T-helper 1 cell treated with Interleukin-12 subunit alpha and Interleukin-12 subunit beta and Interleukin-4 antibody, amounts not matched to agents 30 μg/mL and 1 μg/mL, for 36 hours (primary cell): ENCODE results near the gene SMARCD3.

Experiments used
- H3K27ac Mint-ChIP-seq: one replicate; pipeline ENCODE4 v1.8.0; 2021; ENCODE audit warnings: mild to moderate bottlenecking, mixed read lengths
- H3K27me3 Mint-ChIP-seq: one replicate; pipeline ENCODE4 v1.8.0; 2021; ENCODE audit warnings: low read depth, mixed read lengths
- H3K36me3 Mint-ChIP-seq: one replicate; pipeline ENCODE4 v1.8.0; 2021; ENCODE audit warnings: low read depth, mixed read lengths
- H3K4me1 Mint-ChIP-seq: one replicate; pipeline ENCODE4 v1.8.0; 2021; ENCODE audit warnings: low read depth, mixed read lengths
- H3K4me3 Mint-ChIP-seq: one replicate; pipeline ENCODE4 v1.8.0; 2021; ENCODE audit warnings: mild to moderate bottlenecking, moderate library complexity, mixed read lengths
- H3K9me3 Mint-ChIP-seq: one replicate; pipeline ENCODE4 v1.8.0; 2021; ENCODE audit warnings: mixed read lengths

Gene SMARCD3

DNA sequence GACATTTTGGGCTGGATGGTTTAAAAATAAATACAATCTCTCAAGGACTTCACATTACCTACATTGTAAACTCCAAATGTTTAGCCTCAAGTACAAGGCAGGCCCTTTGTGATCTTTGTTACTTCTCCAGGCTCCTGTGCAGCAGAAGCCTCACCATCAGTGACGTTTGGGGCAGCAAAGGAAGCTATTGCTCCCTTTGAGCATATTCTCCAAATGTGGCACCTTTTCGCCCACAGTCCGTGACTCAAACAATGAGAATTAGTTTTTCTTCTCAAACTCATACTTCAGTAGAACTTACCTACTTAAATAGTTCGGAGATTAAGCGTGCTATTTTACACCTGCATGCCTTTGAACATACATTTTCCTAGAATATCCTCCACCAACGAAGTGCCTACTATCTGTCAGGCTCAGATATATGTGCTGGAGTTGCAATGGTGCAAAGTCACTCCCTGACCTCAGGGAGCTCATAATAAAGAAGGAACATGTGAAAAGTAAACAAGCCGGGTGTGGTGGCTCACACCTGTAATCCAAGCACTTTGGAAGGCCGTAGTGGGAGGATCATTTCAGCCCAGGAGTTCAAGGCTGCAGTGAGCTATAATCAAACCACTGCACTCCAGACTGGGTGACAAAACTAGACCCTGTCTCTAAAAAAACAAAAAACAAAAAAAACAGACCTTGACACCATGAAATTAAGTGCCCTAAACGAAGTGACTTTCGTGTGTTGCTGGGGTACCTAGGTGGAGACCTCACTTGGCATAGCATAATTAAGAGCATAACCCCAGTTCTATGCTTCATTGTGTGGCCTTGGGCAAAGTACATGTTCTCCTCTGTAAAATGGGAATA lies 20.2 kb downstream of the SMARCD3 start:
- Mint-ChIP-seq H3K9me3 (no peaks in the 10 kb centered on the region), H3K36me3 (peaks cover 21% of the 10 kb centered on the region), H3K4me1 (peaks cover 41% of the 10 kb centered on the region), H3K27ac (peak overlapping the region; percentile 75), H3K27me3 (peaks cover 6% of the 10 kb centered on the region), H3K4me3 (peak overlapping the region; percentile 95)

DNA sequence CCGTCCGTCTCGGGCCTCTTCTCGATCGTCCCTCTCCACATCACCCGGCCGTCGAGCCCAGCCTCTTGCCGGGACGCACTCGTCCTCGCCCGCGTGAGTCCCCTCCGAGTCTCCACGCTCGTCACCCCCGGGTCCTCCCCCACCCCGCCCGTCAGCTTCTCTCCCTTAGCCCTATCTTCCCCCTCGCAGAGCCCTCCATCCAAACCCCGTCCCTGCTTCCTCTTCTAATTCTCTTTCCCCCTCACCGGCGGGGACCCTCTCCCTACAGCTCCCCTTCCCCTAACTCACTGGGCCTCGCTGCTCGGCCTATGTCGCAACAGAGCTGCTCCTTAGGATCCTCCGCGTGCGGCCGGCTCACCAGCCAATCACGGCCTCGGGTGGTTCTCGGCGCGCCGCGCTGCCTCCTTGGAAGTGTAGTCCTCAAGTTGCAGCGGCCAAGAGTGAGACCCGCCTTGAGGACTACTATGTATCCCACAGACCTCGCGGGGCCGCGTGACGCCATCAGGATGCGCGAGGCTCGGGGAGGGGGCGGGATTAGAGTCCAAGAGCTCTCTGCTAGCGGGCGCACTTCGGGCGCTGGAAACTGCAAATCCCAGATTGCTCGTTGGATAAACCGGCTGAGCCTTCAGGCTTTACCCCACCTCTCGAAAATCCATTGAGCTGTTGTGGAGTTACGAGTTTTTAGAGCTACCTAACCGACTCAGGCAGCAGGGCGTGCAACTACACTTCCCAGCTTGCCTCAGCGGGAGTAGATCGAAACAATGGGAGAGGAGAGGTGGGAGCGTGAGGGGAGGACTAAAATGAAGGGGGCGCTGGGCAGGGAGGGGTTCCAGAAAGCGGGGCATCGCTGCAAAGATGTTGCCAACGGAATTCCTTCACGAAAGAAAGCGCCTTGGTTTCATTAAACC lies 21.4 kb downstream of the SMARCD3 start, which contains the start of gene ABCF2:
TSS of gene ABCF2 (minus strand) at position 331 of the 908 bp plus-strand sequence. CDS start 747 bp downstream, outside the sequence.
- Mint-ChIP-seq H3K4me1 (peaks cover 39% of the 10 kb centered on the region), H3K9me3 (no peaks in the 10 kb centered on the region), H3K27ac (peak within 1 kb of the TSS; percentile 94), H3K36me3 (peaks cover 25% of the 10 kb centered on the region), H3K4me3 (peak within 1 kb of the TSS; percentile 95), H3K27me3 (peaks cover 6% of the 10 kb centered on the region)

DNA sequence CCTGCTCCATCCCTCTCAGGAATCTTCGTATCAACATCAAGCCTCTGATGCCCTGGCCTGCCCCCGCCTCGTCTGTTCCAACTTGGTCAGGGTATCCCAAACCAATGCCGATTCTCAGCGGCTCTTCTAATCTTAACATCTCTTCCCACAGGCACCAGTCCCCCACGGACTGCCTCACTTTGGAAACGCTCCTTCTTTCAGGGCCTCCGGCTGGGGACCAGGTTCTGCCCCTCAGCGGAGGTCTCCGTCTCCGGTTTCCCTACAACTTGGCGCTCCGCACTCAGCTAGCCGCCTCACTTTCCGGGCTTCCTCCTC lies 22.0 kb downstream of the SMARCD3 start:
- Mint-ChIP-seq H3K4me1 (peaks cover 32% of the 10 kb centered on the region), H3K27me3 (peaks cover 6% of the 10 kb centered on the region), H3K4me3 (peak overlapping the region; percentile 95), H3K9me3 (no peaks in the 10 kb centered on the region), H3K36me3 (peaks cover 27% of the 10 kb centered on the region), H3K27ac (peak overlapping the region; percentile 94)

DNA sequence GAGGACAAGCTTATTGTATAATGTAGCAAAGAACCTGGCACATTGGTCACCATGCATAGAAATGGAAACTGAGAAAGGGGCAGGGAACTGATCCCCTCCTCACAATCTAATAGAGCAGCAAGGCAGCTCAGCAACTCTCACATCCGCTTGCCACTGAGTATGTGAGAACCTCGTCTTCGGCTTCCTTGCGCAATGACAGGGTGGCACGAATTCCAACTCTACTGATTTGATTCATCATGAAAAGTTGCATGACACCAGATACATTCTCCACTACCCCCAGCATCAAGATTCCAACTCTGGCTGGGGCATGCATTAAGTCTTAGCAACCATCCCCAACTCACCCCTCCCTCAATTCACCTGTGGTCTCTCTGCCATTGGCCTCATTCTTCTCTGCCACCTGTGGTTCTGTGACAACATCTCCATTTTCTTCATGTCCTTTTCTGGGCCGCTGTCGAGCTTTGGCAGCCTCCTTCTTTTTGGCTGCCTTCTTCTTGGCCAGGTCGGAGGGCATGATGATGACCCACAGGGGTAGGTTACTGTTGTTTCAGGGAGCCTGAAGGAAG lies 22.5 kb downstream of the SMARCD3 start:
- H3K4me3 Mint-ChIP-seq: peak overlapping the region; percentile 95
- H3K9me3 Mint-ChIP-seq: no peaks in the 10 kb centered on the region
- peaks cover 31% of the 10 kb centered on the region for H3K4me1 Mint-ChIP-seq
- peaks cover 27% of the 10 kb centered on the region for H3K36me3 Mint-ChIP-seq
- H3K27ac Mint-ChIP-seq: peak overlapping the region; percentile 94
- peaks cover 6% of the 10 kb centered on the region for H3K27me3 Mint-ChIP-seq

DNA sequence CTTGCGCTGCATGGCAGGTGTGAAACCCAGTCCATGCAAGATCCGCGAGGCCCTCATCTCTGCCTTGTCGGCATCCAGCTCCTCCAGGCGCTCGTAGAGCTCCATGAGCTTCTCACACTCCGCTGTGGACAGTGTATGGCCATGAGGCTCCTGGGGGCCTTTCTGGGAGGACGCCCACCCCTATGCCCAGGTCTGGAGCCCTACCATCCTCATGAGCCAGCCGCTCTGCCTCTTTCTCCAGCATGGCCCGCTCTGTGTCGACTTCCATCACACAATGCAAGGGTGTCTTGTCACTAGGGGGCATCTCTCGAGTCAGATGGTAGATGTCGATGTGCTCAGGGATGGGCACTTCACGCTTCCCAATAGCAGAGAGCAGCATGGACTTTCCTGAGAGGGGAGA lies 24.8 kb downstream of the SMARCD3 start:
- Mint-ChIP-seq H3K4me1 (peaks cover 31% of the 10 kb centered on the region), H3K36me3 (peaks cover 35% of the 10 kb centered on the region), H3K4me3 (no peak overlapping the region), H3K27ac (no peak overlapping the region), H3K27me3 (no peaks in the 10 kb centered on the region), H3K9me3 (no peaks in the 10 kb centered on the region)

DNA sequence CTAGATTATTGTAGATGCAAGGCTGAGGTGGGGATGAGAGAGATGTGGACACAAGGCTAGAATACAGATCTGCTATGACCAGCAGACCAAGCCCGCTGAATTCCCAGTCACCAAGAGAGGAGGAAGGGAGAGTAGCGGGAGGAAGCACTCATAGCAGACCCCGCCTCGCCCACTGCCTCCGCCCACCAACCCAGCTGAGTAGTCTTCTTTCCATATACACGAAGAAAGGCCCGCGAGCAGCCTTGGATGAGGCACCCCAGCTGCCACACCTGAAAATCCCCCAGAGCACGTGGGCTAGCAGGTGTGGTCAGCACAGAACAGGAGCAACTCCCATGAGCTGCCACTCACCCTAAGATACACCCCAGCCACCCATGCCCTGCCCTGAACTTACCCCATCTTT lies 30.3 kb downstream of the SMARCD3 start:
- Mint-ChIP-seq H3K4me1 (peaks cover 5% of the 10 kb centered on the region), H3K27ac (no peak overlapping the region), H3K9me3 (no peaks in the 10 kb centered on the region), H3K27me3 (no peaks in the 10 kb centered on the region), H3K4me3 (no peak overlapping the region), H3K36me3 (peaks cover 47% of the 10 kb centered on the region)

DNA sequence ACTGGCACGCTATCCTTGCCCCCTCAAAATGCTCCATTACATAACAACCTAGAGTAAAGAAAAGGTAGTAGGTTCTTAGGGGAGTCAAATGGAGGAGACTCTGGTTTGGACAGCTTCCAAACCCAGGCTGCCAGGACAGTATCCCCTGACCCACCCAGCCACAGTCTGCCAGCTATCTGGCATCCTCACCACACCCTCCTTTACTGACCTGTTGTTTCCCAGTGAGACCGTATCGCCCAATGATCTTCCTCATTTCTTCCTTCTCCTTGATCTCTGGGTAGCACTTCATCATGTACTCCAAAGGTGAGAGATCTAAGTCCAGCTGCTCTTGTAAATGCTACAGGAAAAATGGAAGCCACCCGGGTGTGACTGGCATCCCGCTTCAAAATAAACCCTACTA lies 33.1 kb downstream of the SMARCD3 start:
- H3K36me3 Mint-ChIP-seq: peaks cover 40% of the 10 kb centered on the region
- no peak overlapping the region for H3K4me3 Mint-ChIP-seq
- no peaks in the 10 kb centered on the region for H3K27me3 Mint-ChIP-seq
- H3K9me3 Mint-ChIP-seq: no peaks in the 10 kb centered on the region
- peaks cover 2% of the 10 kb centered on the region for H3K4me1 Mint-ChIP-seq
- H3K27ac Mint-ChIP-seq: no peak overlapping the region

DNA sequence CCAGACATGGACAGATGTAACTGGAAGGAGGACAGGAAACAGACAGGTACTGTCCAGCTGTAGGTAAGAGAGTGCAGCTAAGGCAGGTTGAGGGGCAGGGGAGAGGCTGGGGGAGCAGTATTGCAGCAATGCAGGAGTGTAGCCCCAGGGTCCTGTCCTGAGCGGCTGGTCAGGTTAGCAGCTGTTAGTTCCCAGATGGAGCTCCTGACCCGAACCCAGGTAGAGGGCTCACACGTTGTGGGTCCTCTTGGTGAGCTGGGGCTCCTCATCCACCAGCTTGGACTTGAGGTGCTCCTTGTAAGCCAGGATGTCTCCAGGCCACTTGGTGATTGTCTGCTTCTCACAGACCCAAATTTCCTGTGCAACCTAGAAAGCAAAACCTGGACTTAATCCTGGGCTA lies 34.7 kb downstream of the SMARCD3 start:
- no peaks in the 10 kb centered on the region for H3K9me3 Mint-ChIP-seq
- no peak overlapping the region for H3K4me3 Mint-ChIP-seq
- H3K27ac Mint-ChIP-seq: no peak overlapping the region
- H3K4me1 Mint-ChIP-seq: peaks cover 2% of the 10 kb centered on the region
- H3K27me3 Mint-ChIP-seq: no peaks in the 10 kb centered on the region
- peaks cover 36% of the 10 kb centered on the region for H3K36me3 Mint-ChIP-seq

DNA sequence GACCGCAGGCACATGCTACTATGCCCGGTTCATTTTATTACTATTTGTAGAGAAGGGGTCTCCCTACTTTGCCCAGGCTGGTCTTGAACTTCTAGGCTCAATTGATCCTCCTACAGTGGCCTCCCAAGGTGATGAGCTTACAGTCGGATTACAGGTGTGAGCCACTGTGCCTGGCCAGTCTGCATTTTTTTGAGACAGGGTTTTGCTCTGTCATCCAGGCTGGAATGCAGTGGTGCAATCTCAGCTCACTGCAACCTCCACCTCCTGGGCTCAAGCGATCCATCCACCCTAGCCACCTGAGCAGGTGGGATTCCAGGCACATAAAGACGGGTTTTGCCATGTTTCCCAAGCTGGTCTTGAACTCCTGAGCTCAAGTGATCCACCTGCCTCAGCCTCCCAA lies 35.9 kb downstream of the SMARCD3 start:
- H3K27ac Mint-ChIP-seq: no peak overlapping the region
- H3K4me3 Mint-ChIP-seq: no peak overlapping the region
- H3K36me3 Mint-ChIP-seq: peaks cover 25% of the 10 kb centered on the region
- peaks cover 7% of the 10 kb centered on the region for H3K4me1 Mint-ChIP-seq
- no peaks in the 10 kb centered on the region for H3K9me3 Mint-ChIP-seq
- no peaks in the 10 kb centered on the region for H3K27me3 Mint-ChIP-seq

DNA sequence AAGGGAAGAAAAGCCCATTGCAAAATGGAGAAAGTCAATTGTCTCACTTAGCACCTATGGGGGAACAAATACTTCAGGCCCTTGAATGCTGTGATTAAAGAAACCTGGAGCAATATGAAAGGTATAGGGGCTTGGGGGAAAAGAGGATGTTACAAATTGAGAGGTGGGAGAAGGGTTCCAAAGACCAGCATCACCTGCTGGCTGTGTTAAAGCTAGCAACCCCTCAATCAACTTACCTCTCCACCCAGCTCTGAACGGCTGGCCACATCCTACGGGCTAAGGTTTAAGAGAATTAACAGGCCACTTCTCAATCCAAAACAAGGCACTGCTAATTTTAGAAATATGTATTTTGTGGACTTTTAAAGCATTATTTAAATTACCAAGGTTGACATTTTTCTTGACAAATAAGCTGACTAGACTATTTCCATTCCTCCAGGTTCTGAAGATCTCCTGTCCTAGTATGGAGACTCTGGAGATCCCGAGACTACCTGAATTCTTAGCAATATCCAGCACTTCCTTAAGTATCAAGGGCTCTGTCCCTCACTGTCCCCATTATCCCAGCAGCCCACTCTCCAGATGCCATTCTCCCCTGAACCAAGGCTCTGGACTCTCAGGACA lies 37.2 kb downstream of the SMARCD3 start:
- Mint-ChIP-seq H3K9me3 (no peaks in the 10 kb centered on the region), H3K27ac (no peak overlapping the region), H3K4me3 (no peak overlapping the region), H3K4me1 (peaks cover 19% of the 10 kb centered on the region), H3K27me3 (no peaks in the 10 kb centered on the region), H3K36me3 (peaks cover 25% of the 10 kb centered on the region)

DNA sequence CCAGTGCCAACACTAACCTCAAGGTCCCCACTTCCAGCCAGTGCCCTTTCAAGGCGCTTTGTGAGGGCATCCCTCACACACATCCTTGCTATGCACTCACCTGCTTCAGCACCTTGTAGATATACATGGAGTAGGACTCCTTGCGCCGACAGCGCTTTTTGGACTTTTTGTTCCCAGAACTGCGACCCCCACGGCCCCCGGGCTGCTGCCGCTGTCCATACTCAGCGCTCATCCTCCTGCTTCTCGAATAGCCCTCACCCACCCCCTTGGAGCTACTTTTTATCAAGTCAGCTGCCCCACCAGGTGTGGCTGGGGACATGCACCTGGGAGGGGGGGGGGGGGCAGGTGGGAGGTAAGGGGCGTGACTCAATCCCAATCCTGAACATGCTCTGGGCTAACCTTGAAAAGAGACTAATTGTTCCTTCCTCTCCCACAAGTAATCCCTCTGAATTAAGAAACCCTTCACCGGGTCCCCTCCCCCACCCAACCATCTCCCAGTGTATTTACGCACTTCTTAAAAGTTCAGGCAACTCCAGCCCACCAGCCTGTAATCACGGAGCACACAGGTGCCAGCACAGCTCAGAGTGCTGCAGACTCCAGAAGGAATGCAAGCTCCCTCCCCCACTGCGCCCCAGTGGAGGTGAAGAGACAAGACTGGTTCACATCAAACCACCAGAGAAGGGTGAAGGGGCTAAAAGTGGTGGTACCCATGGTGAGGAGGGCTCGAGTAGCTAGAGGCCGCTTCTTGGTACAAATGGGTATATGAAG lies 38.2 kb downstream of the SMARCD3 start, which contains the start of gene H2BK1:
TSS of gene H2BK1 (minus strand) at position 402 of the 768 bp plus-strand sequence. CDS start at position 232, 170 bp downstream.
- Mint-ChIP-seq H3K36me3 (peaks cover 18% of the 10 kb centered on the region), H3K4me1 (peaks cover 22% of the 10 kb centered on the region), H3K27me3 (peaks cover 4% of the 10 kb centered on the region), H3K27ac (no peak within 1 kb of the TSS), H3K4me3 (no peak within 1 kb of the TSS), H3K9me3 (no peaks in the 10 kb centered on the region)

DNA sequence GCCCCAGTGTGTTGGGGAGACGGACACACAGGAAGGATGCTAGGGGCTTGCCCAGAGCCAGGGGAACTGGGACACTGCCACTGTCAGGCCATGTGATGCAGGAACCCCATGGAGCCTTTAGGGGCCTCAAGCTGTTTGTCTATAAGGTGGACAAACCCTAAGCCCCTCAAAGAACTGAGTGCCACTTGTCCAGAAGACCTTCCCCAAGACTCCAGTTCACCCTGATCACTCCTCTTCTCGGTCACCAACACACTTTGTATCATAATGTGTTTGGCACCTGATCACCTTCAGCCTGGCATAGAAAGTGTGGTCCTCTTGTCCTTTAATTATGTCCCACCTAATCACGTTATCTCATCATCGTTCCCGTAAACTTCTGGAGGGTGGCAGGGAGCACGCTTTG lies 38.9 kb downstream of the SMARCD3 start:
- peaks cover 20% of the 10 kb centered on the region for H3K4me1 Mint-ChIP-seq
- no peak overlapping the region for H3K4me3 Mint-ChIP-seq
- no peak overlapping the region for H3K27ac Mint-ChIP-seq
- H3K9me3 Mint-ChIP-seq: no peaks in the 10 kb centered on the region
- H3K36me3 Mint-ChIP-seq: peaks cover 11% of the 10 kb centered on the region
- H3K27me3 Mint-ChIP-seq: peaks cover 9% of the 10 kb centered on the region

DNA sequence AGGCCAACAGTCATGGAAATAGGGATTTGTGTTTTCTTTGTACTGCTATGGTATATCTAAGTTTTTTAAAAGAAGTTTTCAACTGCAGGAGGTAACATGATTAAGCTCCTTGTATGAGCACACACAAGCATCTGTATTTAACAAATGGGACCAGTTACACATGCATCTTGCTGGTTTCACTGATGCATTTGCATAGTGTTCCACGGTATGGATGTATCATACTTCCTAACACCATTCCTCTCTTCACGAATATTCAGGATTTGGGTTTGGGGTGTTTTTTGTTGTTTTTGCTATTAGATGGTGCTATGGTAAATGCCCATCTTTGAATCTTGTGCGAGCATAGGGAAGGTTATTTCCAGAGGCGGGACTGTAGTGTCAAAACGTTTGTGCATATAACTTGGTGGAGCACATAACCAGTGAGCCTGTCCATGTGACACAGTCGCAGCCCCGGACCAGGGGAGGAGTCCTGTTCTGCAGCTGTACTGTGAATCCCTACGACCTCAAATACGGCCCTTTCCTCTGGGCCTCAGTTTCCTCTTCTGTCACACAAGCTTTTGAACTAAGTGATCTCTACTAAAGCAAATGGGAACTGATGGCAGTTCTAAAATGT lies 40.1 kb downstream of the SMARCD3 start:
- Mint-ChIP-seq H3K4me1 (peaks cover 20% of the 10 kb centered on the region), H3K9me3 (no peaks in the 10 kb centered on the region), H3K36me3 (peaks cover 6% of the 10 kb centered on the region), H3K27me3 (peaks cover 9% of the 10 kb centered on the region), H3K4me3 (no peak overlapping the region), H3K27ac (no peak overlapping the region)
